Neural cell (in vitro differentiated cells): Measurements from ENCODE around the gene FGFR1OP2.

ENCODE experiments used
- EP300 ChIP-seq: fragments of 450-650 bp; conservative IDR thresholded peaks from 2 replicates; pipeline ENCODE4 v1.6.1; 2014; ENCODE audit warnings: antibody characterized with exemption, mild to moderate bottlenecking, moderate library complexity; ENCODE audit not compliant: poor library complexity, severe bottlenecking
- EZH2 ChIP-seq: fragments of 200-600, 300-800 bp; shearing (Covaris generic), sonication (generic); IDR thresholded peaks from 2 replicates; pipeline ENCODE4 v1.6.1; 2014; ENCODE audit warnings: antibody characterized with exemption, low read length, borderline replicate concordance, mild to moderate bottlenecking; ENCODE audit not compliant: insufficient read depth, poor library complexity, severe bottlenecking
- POLR2AphosphoS5 ChIP-seq: IDR thresholded peaks from 2 replicates; pipeline ENCODE4 v1.6.1; 2012
- SMC3 ChIP-seq: fragments of 450-650 bp; conservative IDR thresholded peaks from 2 replicates; pipeline ENCODE4 v1.6.1; 2014; ENCODE audit warnings: antibody characterized with exemption, mild to moderate bottlenecking, moderate library complexity; ENCODE audit not compliant: poor library complexity
- TF ChIP-seq, protein P1 (sequence below): fragments of 450-650 bp; IDR thresholded peaks from 2 replicates; pipeline ENCODE4 v1.5.1; 2014; ENCODE audit warnings: antibody characterized with exemption, mild to moderate bottlenecking, moderate library complexity; ENCODE audit not compliant: poor library complexity, severe bottlenecking

- TF ChIP-seq, protein P1, sequence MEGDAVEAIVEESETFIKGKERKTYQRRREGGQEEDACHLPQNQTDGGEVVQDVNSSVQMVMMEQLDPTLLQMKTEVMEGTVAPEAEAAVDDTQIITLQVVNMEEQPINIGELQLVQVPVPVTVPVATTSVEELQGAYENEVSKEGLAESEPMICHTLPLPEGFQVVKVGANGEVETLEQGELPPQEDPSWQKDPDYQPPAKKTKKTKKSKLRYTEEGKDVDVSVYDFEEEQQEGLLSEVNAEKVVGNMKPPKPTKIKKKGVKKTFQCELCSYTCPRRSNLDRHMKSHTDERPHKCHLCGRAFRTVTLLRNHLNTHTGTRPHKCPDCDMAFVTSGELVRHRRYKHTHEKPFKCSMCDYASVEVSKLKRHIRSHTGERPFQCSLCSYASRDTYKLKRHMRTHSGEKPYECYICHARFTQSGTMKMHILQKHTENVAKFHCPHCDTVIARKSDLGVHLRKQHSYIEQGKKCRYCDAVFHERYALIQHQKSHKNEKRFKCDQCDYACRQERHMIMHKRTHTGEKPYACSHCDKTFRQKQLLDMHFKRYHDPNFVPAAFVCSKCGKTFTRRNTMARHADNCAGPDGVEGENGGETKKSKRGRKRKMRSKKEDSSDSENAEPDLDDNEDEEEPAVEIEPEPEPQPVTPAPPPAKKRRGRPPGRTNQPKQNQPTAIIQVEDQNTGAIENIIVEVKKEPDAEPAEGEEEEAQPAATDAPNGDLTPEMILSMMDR: no peak
- TF ChIP-seq EZH2: no peak
- no peak for TF ChIP-seq POLR2AphosphoS5
- TF ChIP-seq SMC3: no peak
- no peak for TF ChIP-seq EP300
Observed at GRCh38 chr12:27005495-27005894, 67.2 kb downstream of the FGFR1OP2 start.
